Mesenchymal stem cell (in vitro differentiated cells and primary cell): Measurements from ENCODE around the gene CAVIN4.

Source experiments
- DNase-seq: peaks from one replicate; pipeline ENCODE4 v3.0.0-alpha.2; 2013
- H2AFZ ChIP-seq: one replicate; pipeline ENCODE4 v1.6.1; 2013; ENCODE audit warnings: low read depth, mild to moderate bottlenecking, control low read depth, inconsistent platforms, low read length, moderate library complexity
- H2AK5ac ChIP-seq: 2 replicates; pipeline ENCODE4 v1.6.1; 2013; ENCODE audit warnings: low read length, moderate library complexity, mild to moderate bottlenecking, inconsistent platforms; ENCODE audit not compliant: severe bottlenecking
- H2BK120ac ChIP-seq: one replicate; pipeline ENCODE4 v1.6.1; 2013; ENCODE audit warnings: low read depth, mild to moderate bottlenecking, inconsistent platforms, low read length, moderate library complexity
- H2BK12ac ChIP-seq, 2 experiments: one replicate each; pipeline ENCODE4 v1.6.1; 2013; ENCODE audit warnings: inconsistent platforms in 2 of 2, low read length in 2 of 2, mild to moderate bottlenecking in 2 of 2, moderate library complexity in 2 of 2, control low read depth in 1 of 2
- H2BK15ac ChIP-seq: one replicate; pipeline ENCODE4 v1.6.1; 2013; ENCODE audit warnings: mild to moderate bottlenecking, low read depth, inconsistent platforms; ENCODE audit not compliant: poor library complexity, severe bottlenecking
- H2BK5ac ChIP-seq: 2 replicates; pipeline ENCODE4 v1.6.1; 2013; ENCODE audit warnings: low read depth, mild to moderate bottlenecking, low read length, control low read depth, inconsistent platforms; ENCODE audit not compliant: poor library complexity, severe bottlenecking
- H3K14ac ChIP-seq, 2 experiments: one replicate each; pipeline ENCODE4 v1.6.1; 2013; ENCODE audit warnings: inconsistent platforms in 2 of 2, low read length in 2 of 2, control low read depth in 1 of 2, mild to moderate bottlenecking in 1 of 2, moderate library complexity in 1 of 2
- H3K18ac ChIP-seq, 2 experiments: one replicate each; pipeline ENCODE4 v1.6.1; 2013; ENCODE audit warnings: inconsistent platforms in 2 of 2, low read length in 2 of 2, control low read depth in 1 of 2, low read depth in 1 of 2, mild to moderate bottlenecking in 1 of 2
- H3K23ac ChIP-seq, 2 experiments: one replicate each; pipeline ENCODE4 v1.6.1; 2013; ENCODE audit warnings: inconsistent platforms in 2 of 2, low read length in 2 of 2, mild to moderate bottlenecking in 2 of 2, moderate library complexity in 2 of 2, control low read depth in 1 of 2
- H3K27ac ChIP-seq: 2 replicates; pipeline ENCODE4 v1.5.1; 2013; ENCODE audit warnings: mild to moderate bottlenecking, moderate library complexity, low read length, control low read depth, inconsistent platforms; ENCODE audit not compliant: poor library complexity, severe bottlenecking
- H3K27me3 ChIP-seq, 2 experiments: 2 replicates each; pipeline versions ENCODE4 v1.6.1 to v1.7.0; 2013; ENCODE audit warnings: low read length in 2 of 2, mild to moderate bottlenecking in 2 of 2, moderate library complexity in 2 of 2, control low read depth in 1 of 2, inconsistent platforms in 1 of 2; ENCODE audit not compliant: control insufficient read depth in 1 of 2, insufficient read depth in 1 of 2
- H3K36me3 ChIP-seq, 2 experiments: 2 replicates each; pipeline versions ENCODE4 v1.6.1 to v1.7.0; 2013; ENCODE audit warnings: low read length in 2 of 2, control low read depth in 1 of 2, inconsistent platforms in 1 of 2, low read depth in 1 of 2, mild to moderate bottlenecking in 1 of 2; ENCODE audit not compliant: insufficient read depth in 2 of 2, control insufficient read depth in 1 of 2
- H3K4ac ChIP-seq, 2 experiments: one replicate each; pipeline ENCODE4 v1.6.1; 2013; ENCODE audit warnings: inconsistent platforms in 2 of 2, low read length in 2 of 2, mild to moderate bottlenecking in 2 of 2, moderate library complexity in 2 of 2, control low read depth in 1 of 2, low read depth in 1 of 2
- H3K4me1 ChIP-seq: 2 replicates; pipeline ENCODE4 v1.6.1; 2013; ENCODE audit warnings: low read depth, low read length, control low read depth; ENCODE audit not compliant: control insufficient read depth, insufficient read depth
- H3K4me2 ChIP-seq: 2 replicates; pipeline ENCODE4 v1.6.1; 2013; ENCODE audit warnings: low read length, mild to moderate bottlenecking, inconsistent platforms; ENCODE audit not compliant: poor library complexity, severe bottlenecking
- H3K4me3 ChIP-seq, 2 experiments: 2 replicates each; pipeline versions ENCODE4 v1.5.1 to v1.7.0; 2013; ENCODE audit warnings: low read length in 2 of 2, mild to moderate bottlenecking in 2 of 2, control low read depth in 1 of 2, low read depth in 1 of 2; ENCODE audit not compliant: insufficient read depth in 1 of 2
- H3K79me1 ChIP-seq: replicated peaks from 2 replicates; pipeline ENCODE4 v1.6.1; 2013; ENCODE audit warnings: mild to moderate bottlenecking, control low read depth, low read length, inconsistent platforms; ENCODE audit not compliant: poor library complexity, severe bottlenecking
- H3K9ac ChIP-seq: 2 replicates; pipeline ENCODE4 v1.7.0; 2013; ENCODE audit warnings: mild to moderate bottlenecking, low read length, moderate library complexity
- H3K9me3 ChIP-seq: 2 replicates; pipeline ENCODE4 v1.7.0; 2013; ENCODE audit warnings: mild to moderate bottlenecking, low read length; ENCODE audit not compliant: control insufficient read depth
- H4K8ac ChIP-seq: one replicate; pipeline ENCODE4 v1.6.1; 2013; ENCODE audit warnings: inconsistent platforms, mild to moderate bottlenecking, low read length, moderate library complexity
- H4K91ac ChIP-seq: one replicate; pipeline ENCODE4 v1.6.1; 2013; ENCODE audit warnings: mild to moderate bottlenecking, low read length, inconsistent platforms
- WGBS: methylation state at CpG from one replicate; pipeline ENCODE4 v1.1.7; 2013; ENCODE audit warnings: mixed read lengths; 5-methylcytosine and 5-hydroxymethylcytosine counted together

CAVIN4 gene

GRCh38 chr9:100619194-100619593 lies 41.3 kb downstream of the CAVIN4 start:
- Histone ChIP-seq H3K4me1 (no peaks in the 10 kb centered on the region), H4K91ac (no peak overlapping the region), H2BK15ac (no peak overlapping the region), H3K4me2 (no peak overlapping the region), H3K14ac (no peak overlapping the region), H3K79me1 (no peaks in the 10 kb centered on the region), H2BK5ac (no peak overlapping the region), H3K23ac (no peak overlapping the region), H2BK120ac (no peak overlapping the region), H2BK12ac (no peak overlapping the region), H2AFZ (no peak overlapping the region), H3K4me3 (no peak overlapping the region), H3K9ac (no peak overlapping the region), H3K4ac (no peak overlapping the region), H2AK5ac (no peak overlapping the region), H3K27ac (no peak overlapping the region), H3K27me3 (no peaks in the 10 kb centered on the region), H3K36me3 (no peaks in the 10 kb centered on the region), H3K9me3 (peaks cover 4% of the 10 kb centered on the region), H3K18ac (no peak overlapping the region), H4K8ac (no peak overlapping the region)
- DNase-seq: no peak
- WGBS: 72% methylated on average over 5 of the region's 5 CpGs

- Histone ChIP-seq H3K4me3 (no peak overlapping the region), H3K9ac (no peak overlapping the region), H4K91ac (no peak overlapping the region), H3K4me1 (no peaks in the 10 kb centered on the region), H3K27me3 (no peaks in the 10 kb centered on the region), H3K4ac (no peak overlapping the region), H3K79me1 (no peaks in the 10 kb centered on the region), H3K23ac (no peak overlapping the region), H2AK5ac (no peak overlapping the region), H3K27ac (no peak overlapping the region), H2BK5ac (no peak overlapping the region), H2BK15ac (no peak overlapping the region), H4K8ac (no peak overlapping the region), H3K4me2 (no peak overlapping the region), H3K36me3 (no peaks in the 10 kb centered on the region), H2BK12ac (no peak overlapping the region), H2AFZ (peak overlapping the region; percentile 42), H2BK120ac (no peak overlapping the region), H3K14ac (no peak overlapping the region), H3K18ac (no peak overlapping the region), H3K9me3 (peaks cover 4% of the 10 kb centered on the region)
- 73% methylated on average over 5 of the region's 5 CpGs for WGBS
- DNase-seq: no peak
These were observed 41.8 kb downstream of the CAVIN4 start for GRCh38 chr9:100619665-100620064.

GRCh38 chr9:100623969-100624368 lies 46.1 kb downstream of the CAVIN4 start:
- Histone ChIP-seq H3K4ac (no peak overlapping the region), H2BK12ac (no peak overlapping the region), H3K36me3 (no peaks in the 10 kb centered on the region), H3K4me3 (no peak overlapping the region), H3K4me2 (no peak overlapping the region), H3K14ac (no peak overlapping the region), H4K91ac (no peak overlapping the region), H4K8ac (no peak overlapping the region), H3K27me3 (no peaks in the 10 kb centered on the region), H2AK5ac (no peak overlapping the region), H3K9me3 (no peaks in the 10 kb centered on the region), H2BK120ac (no peak overlapping the region), H3K23ac (no peak overlapping the region), H3K4me1 (no peaks in the 10 kb centered on the region), H3K18ac (no peak overlapping the region), H3K79me1 (no peaks in the 10 kb centered on the region), H3K9ac (no peak overlapping the region), H3K27ac (no peak overlapping the region), H2AFZ (no peak overlapping the region), H2BK5ac (no peak overlapping the region), H2BK15ac (no peak overlapping the region)
- WGBS: no CpG with 5 or more reads among the region's 1 CpG
- no peak for DNase-seq

DNA sequence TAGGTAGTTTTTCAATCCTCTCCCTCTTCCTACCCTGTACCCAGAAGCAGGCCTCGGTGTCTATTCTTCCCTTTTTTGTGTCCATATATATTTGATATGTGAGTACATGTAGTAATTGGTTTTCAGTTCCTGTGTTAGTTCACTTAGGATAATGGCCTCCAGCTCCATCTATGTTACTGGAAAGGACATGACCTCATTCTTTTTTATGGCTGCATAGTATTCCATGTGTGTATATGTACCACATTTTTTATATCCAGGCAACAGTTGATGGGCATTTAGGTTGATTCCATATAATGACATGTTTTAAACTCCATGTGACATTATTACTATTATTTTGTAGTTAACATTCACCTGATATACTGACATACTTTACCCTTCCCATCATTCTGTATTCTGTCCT lies 49.1 kb downstream of the CAVIN4 start:
- no peak overlapping the region for H3K9ac ChIP-seq
- no peak overlapping the region for H2BK120ac ChIP-seq
- H2AK5ac ChIP-seq: no peak overlapping the region
- no peak overlapping the region for H2BK5ac ChIP-seq
- H3K14ac ChIP-seq: no peak overlapping the region
- no peaks in the 10 kb centered on the region for H3K9me3 ChIP-seq
- no peak overlapping the region for H2AFZ ChIP-seq
- H2BK12ac ChIP-seq: no peak overlapping the region
- WGBS: no CpG with 5 or more reads among the region's 1 CpG
- H3K4me2 ChIP-seq: no peak overlapping the region
- H3K36me3 ChIP-seq: no peaks in the 10 kb centered on the region
- H4K8ac ChIP-seq: no peak overlapping the region
- H3K4me1 ChIP-seq: no peaks in the 10 kb centered on the region
- no peak overlapping the region for H2BK15ac ChIP-seq
- H4K91ac ChIP-seq: no peak overlapping the region
- H3K4ac ChIP-seq: no peak overlapping the region
- no peak overlapping the region for H3K23ac ChIP-seq
- no peak overlapping the region for H3K27ac ChIP-seq
- H3K4me3 ChIP-seq: no peak overlapping the region
- no peak for DNase-seq
- H3K27me3 ChIP-seq: no peaks in the 10 kb centered on the region
- no peak overlapping the region for H3K18ac ChIP-seq
- no peaks in the 10 kb centered on the region for H3K79me1 ChIP-seq
